Putamen (tissue), 1 donor: ENCODE results near the gene FLYWCH1.
A peak's percentile ranks its signal among the peaks of the same experiment; 100 is the strongest.

Source experiments
- DNase-seq: peaks from one replicate; pipeline ENCODE4 v3.0.0-alpha.2; 2016; ENCODE audit warnings: low spot score

The FLYWCH1 gene

GRCh38 chr16:2968738-2969544, 57.2 kb downstream of the FLYWCH1 start, which contains the start of gene PAQR4:
PAQR4 (plus strand) TSS chr16:2969348; CDS start chr16:2969675, 327 bp downstream.
- peak; percentile 90 for DNase-seq

- peak; percentile 73 for DNase-seq
These were observed 58.1 kb downstream of the FLYWCH1 start for GRCh38 chr16:2969545-2970521.

- DNase-seq = no peak
These were observed 58.8 kb downstream of the FLYWCH1 start for GRCh38 chr16:2970563-2970962.

GRCh38 chr16:2971134-2971984, 59.6 kb downstream of the FLYWCH1 start:
- DNase-seq = no peak

GRCh38 chr16:2971985-2972784, 60.5 kb downstream of the FLYWCH1 start:
- no peak for DNase-seq

GRCh38 chr16:2973093-2973492, 61.4 kb downstream of the FLYWCH1 start:
- DNase-seq = peak; percentile 63

GRCh38 chr16:2973605-2974318, 62.0 kb downstream of the FLYWCH1 start:
- no peak for DNase-seq

GRCh38 chr16:2974319-2975056, 62.8 kb downstream of the FLYWCH1 start:
- no peak for DNase-seq

GRCh38 chr16:2975161-2975795, 63.5 kb downstream of the FLYWCH1 start:
- DNase-seq = no peak

- no peak for DNase-seq
These were observed 64.5 kb downstream of the FLYWCH1 start for GRCh38 chr16:2976201-2976600.

- DNase-seq = no peak
These were observed 64.9 kb downstream of the FLYWCH1 start for GRCh38 chr16:2976673-2977072.

GRCh38 chr16:2977440-2977839, 65.7 kb downstream of the FLYWCH1 start:
- DNase-seq = no peak

GRCh38 chr16:2979669-2980226, 68.0 kb downstream of the FLYWCH1 start:
- no peak for DNase-seq

- peak; percentile 85 for DNase-seq
These were observed 68.8 kb downstream of the FLYWCH1 start, which contains the start of gene PKMYT1 for GRCh38 chr16:2980227-2981176. PKMYT1 (minus strand) TSS chr16:2980446; CDS start chr16:2979657, 789 bp downstream.

GRCh38 chr16:2981177-2981898, 69.6 kb downstream of the FLYWCH1 start:
- DNase-seq = no peak

- DNase-seq = no peak
These were observed 70.1 kb downstream of the FLYWCH1 start for GRCh38 chr16:2981899-2982250.

GRCh38 chr16:2982402-2982801, 70.7 kb downstream of the FLYWCH1 start:
- DNase-seq = no peak
